Activated CD4-positive, alpha-beta memory T cell treated with anti-CD3 and anti-CD28 coated beads, Interleukin-2, amount 10 ng/mL, durations not matched to agents 7 days and 5 days (primary cell): ENCODE measurements around the gene MYO1D. TPM values are rescaled to one million over a fixed set of nuclear protein-coding genes. Genes with fewer than 3 reads are reported as not detected.

Experiments used
- CTCF ChIA-PET: fragments of 350-600 bp; sonication (Branson Sonifier 250); formaldehyde crosslinking; loops from one replicate; lab custom pipeline; 2021; ENCODE audit warnings: antibody characterized with exemption, inconsistent platforms; lab: Charles Lee
- POLR2A ChIA-PET: fragments of 350-600 bp; sonication (Branson Sonifier 250); formaldehyde crosslinking; loops from one replicate; lab custom pipeline; 2021; ENCODE audit warnings: antibody characterized with exemption; lab: Charles Lee
- DNase-seq: peaks from one replicate; pipeline ENCODE4 v3.0.0-alpha.2; 2020
- H3K27ac Mint-ChIP-seq: one replicate; pipeline ENCODE4 v1.8.0; 2021; ENCODE audit warnings: mild to moderate bottlenecking, mixed read lengths
- H3K27me3 Mint-ChIP-seq: one replicate; pipeline ENCODE4 v1.8.0; 2021; ENCODE audit warnings: mixed read lengths
- H3K36me3 Mint-ChIP-seq: one replicate; pipeline ENCODE4 v1.8.0; 2021; ENCODE audit warnings: low read depth, mixed read lengths
- H3K4me1 Mint-ChIP-seq: one replicate; pipeline ENCODE4 v1.8.0; 2021; ENCODE audit warnings: mixed read lengths
- H3K4me3 Mint-ChIP-seq: one replicate; pipeline ENCODE4 v1.8.0; 2021; ENCODE audit warnings: mild to moderate bottlenecking, mixed read lengths
- H3K9me3 Mint-ChIP-seq: one replicate; pipeline ENCODE4 v1.8.0; 2021; ENCODE audit warnings: mixed read lengths
- total RNA-seq, 2 experiments: library from RNA; stranded (reverse); gene quantifications; one replicate each; pipeline ENCODE4 v1.2.3, GENCODE V29; 2021

MYO1D gene
- total RNA-seq, 2 experiments from 2014 or later = 8.3 to 11.1 TPM

- Mint-ChIP-seq H3K27ac (no peak overlapping the region), H3K4me1 (peaks cover 11% of the 10 kb centered on the region), H3K36me3 (no peaks in the 10 kb centered on the region), H3K9me3 (no peaks in the 10 kb centered on the region), H3K27me3 (no peaks in the 10 kb centered on the region), H3K4me3 (no peak overlapping the region)
- DNase-seq = no peak
- POLR2A ChIA-PET = no interaction called here
- CTCF ChIA-PET = interaction anchor here (1.7 kb wide), 1 partner anchor 76 kb away, joined by 4 read pairs; the partner anchor contains the start of gene MYO1D
Observed at GRCh38 chr17:32801641-32802040, 75.3 kb downstream of the MYO1D start.

GRCh38 chr17:32801193-32801592 lies 75.7 kb downstream of the MYO1D start:
- H3K27me3 Mint-ChIP-seq = no peaks in the 10 kb centered on the region
- H3K9me3 Mint-ChIP-seq = no peaks in the 10 kb centered on the region
- no peak overlapping the region for H3K27ac Mint-ChIP-seq
- peaks cover 11% of the 10 kb centered on the region for H3K4me1 Mint-ChIP-seq
- no peak overlapping the region for H3K4me3 Mint-ChIP-seq
- CTCF ChIA-PET = interaction anchor here (1.7 kb wide), 1 partner anchor 76 kb away, joined by 4 read pairs; the partner anchor contains the start of gene MYO1D
- no peaks in the 10 kb centered on the region for H3K36me3 Mint-ChIP-seq
- POLR2A ChIA-PET = no interaction called here
- DNase-seq = no peak

DNA sequence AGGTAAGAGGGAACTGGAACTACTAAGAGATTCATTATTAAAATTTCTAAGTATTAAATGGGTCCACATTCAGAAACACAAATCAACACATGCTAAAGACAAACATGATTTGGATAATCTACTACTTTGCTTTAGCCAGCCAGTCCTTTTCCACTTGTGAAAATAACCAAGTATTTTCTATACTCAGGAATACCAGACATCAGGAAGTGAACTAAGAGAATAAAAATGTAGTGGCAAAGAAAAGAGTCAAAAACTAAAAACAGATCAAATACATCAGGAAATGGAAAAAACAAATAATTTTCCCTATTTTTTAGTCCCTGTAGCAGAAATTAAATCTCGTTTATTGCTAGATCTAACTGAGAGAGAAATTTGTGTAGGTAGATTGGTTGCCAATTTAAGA lies 78.0 kb downstream of the MYO1D start:
- Mint-ChIP-seq H3K4me3 (no peak overlapping the region), H3K4me1 (no peaks in the 10 kb centered on the region), H3K36me3 (no peaks in the 10 kb centered on the region), H3K9me3 (no peaks in the 10 kb centered on the region), H3K27ac (no peak overlapping the region), H3K27me3 (no peaks in the 10 kb centered on the region)
- CTCF ChIA-PET = interaction anchor here (1.2 kb wide), 1 partner anchor 16 kb away, joined by 5 read pairs; no protein-coding TSS in a partner anchor
- no peak for DNase-seq
- POLR2A ChIA-PET = no interaction called here

- Mint-ChIP-seq H3K27ac (no peak overlapping the region), H3K27me3 (no peaks in the 10 kb centered on the region), H3K4me3 (no peak overlapping the region), H3K9me3 (no peaks in the 10 kb centered on the region), H3K4me1 (peaks cover 3% of the 10 kb centered on the region), H3K36me3 (no peaks in the 10 kb centered on the region)
- no peak for DNase-seq
- CTCF ChIA-PET = interaction anchor here (1.3 to 2.0 kb wide), 2 partner anchors 12 to 140 kb away, joined by 5 to 7 read pairs; no protein-coding TSS in a partner anchor
- POLR2A ChIA-PET = interaction anchor here (0.8 to 1.5 kb wide), 2 partner anchors 10 to 14 kb away, joined by 3 to 4 read pairs; no protein-coding TSS in a partner anchor
Observed at GRCh38 chr17:32795339-32795979, 81.5 kb downstream of the MYO1D start.

GRCh38 chr17:32794533-32795246 lies 82.2 kb downstream of the MYO1D start:
- Mint-ChIP-seq H3K9me3 (no peaks in the 10 kb centered on the region), H3K36me3 (no peaks in the 10 kb centered on the region), H3K27ac (no peak overlapping the region), H3K27me3 (no peaks in the 10 kb centered on the region), H3K4me3 (no peak overlapping the region), H3K4me1 (peaks cover 3% of the 10 kb centered on the region)
- ChIA-PET CTCF (interaction anchor here (1.1 to 2.0 kb wide), 3 partner anchors 12 to 141 kb away, joined by 3 to 7 read pairs (median 5); no protein-coding TSS in a partner anchor), POLR2A (interaction anchor here (0.5 to 0.8 kb wide), 2 partner anchors 15 to 142 kb away, joined by 3 to 4 read pairs; no protein-coding TSS in a partner anchor)
- no peak for DNase-seq

DNA sequence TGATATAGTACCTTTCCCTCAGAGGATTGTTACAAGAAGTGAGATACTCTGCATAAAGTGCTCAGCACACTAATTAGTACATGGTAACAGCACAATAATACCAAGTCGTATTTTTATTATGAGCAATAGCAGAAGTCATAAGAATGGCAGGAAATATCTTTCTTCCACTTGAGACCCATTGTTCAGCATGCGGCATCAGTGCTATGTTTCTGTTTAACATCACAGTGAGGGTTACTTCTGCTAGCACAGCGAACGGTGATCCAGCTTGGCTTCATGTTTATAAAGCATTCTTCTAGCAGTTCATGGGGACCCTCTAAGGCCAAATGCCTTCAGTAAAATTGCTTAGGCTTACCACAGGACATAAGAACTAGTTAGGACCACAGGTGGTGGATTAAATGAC lies 83.1 kb downstream of the MYO1D start:
- ChIA-PET POLR2A (interaction anchor here (1.3 kb wide), 1 partner anchor 82 kb away, joined by 3 read pairs; no protein-coding TSS in a partner anchor), CTCF (interaction anchor here (1.1 kb wide), 1 partner anchor 82 kb away, joined by 3 read pairs; no protein-coding TSS in a partner anchor)
- Mint-ChIP-seq H3K27me3 (no peaks in the 10 kb centered on the region), H3K27ac (no peak overlapping the region), H3K4me1 (peaks cover 3% of the 10 kb centered on the region), H3K36me3 (no peaks in the 10 kb centered on the region), H3K9me3 (no peaks in the 10 kb centered on the region), H3K4me3 (no peak overlapping the region)
- DNase-seq = no peak

GRCh38 chr17:32792207-32792606 lies 84.7 kb downstream of the MYO1D start:
- ChIA-PET POLR2A (no interaction called here), CTCF (interaction anchor here (1.2 to 1.6 kb wide), 2 partner anchors 8 to 85 kb away, joined by 6 read pairs; partner anchors contain the start of gene MYO1D)
- no peak overlapping the region for H3K4me3 Mint-ChIP-seq
- peaks cover 3% of the 10 kb centered on the region for H3K27me3 Mint-ChIP-seq
- H3K36me3 Mint-ChIP-seq = no peaks in the 10 kb centered on the region
- H3K9me3 Mint-ChIP-seq = no peaks in the 10 kb centered on the region
- H3K4me1 Mint-ChIP-seq = peaks cover 3% of the 10 kb centered on the region
- H3K27ac Mint-ChIP-seq = no peak overlapping the region
- DNase-seq = no peak

- Mint-ChIP-seq H3K36me3 (no peaks in the 10 kb centered on the region), H3K4me1 (no peaks in the 10 kb centered on the region), H3K27me3 (peaks cover 3% of the 10 kb centered on the region), H3K27ac (no peak overlapping the region), H3K4me3 (no peak overlapping the region), H3K9me3 (no peaks in the 10 kb centered on the region)
- no peak for DNase-seq
- POLR2A ChIA-PET = interaction anchor here (1.0 kb wide), 1 partner anchor 85 kb away, joined by 3 read pairs; no protein-coding TSS in a partner anchor
- CTCF ChIA-PET = no interaction called here
Observed at GRCh38 chr17:32786169-32786568, 90.8 kb downstream of the MYO1D start.

- Mint-ChIP-seq H3K27me3 (peaks cover 3% of the 10 kb centered on the region), H3K4me1 (no peaks in the 10 kb centered on the region), H3K4me3 (no peak overlapping the region), H3K9me3 (no peaks in the 10 kb centered on the region), H3K27ac (no peak overlapping the region), H3K36me3 (no peaks in the 10 kb centered on the region)
- CTCF ChIA-PET = interaction anchor here (1.0 to 4.4 kb wide), 9 partner anchors 8 to 214 kb away, joined by 3 to 79 read pairs (median 6); partner anchors contain the start of genes MYO1D and TMEM98
- DNase-seq = no peak
- POLR2A ChIA-PET = interaction anchor here (1.5 kb wide), 1 partner anchor 93 kb away, joined by 5 read pairs; the partner anchor contains the start of gene MYO1D
Observed at GRCh38 chr17:32784113-32784512, 92.8 kb downstream of the MYO1D start.

- Mint-ChIP-seq H3K4me3 (no peak overlapping the region), H3K27ac (no peak overlapping the region), H3K27me3 (peaks cover 3% of the 10 kb centered on the region), H3K36me3 (no peaks in the 10 kb centered on the region), H3K9me3 (no peaks in the 10 kb centered on the region), H3K4me1 (no peaks in the 10 kb centered on the region)
- DNase-seq = no peak
- CTCF ChIA-PET = interaction anchor here (0.6 to 4.4 kb wide), 27 partner anchors 9 to 339 kb away, joined by 3 to 79 read pairs (median 4); partner anchors contain the start of genes MYO1D, PSMD11 and TMEM98
- POLR2A ChIA-PET = interaction anchor here (1.5 kb wide), 1 partner anchor 94 kb away, joined by 5 read pairs; the partner anchor contains the start of gene MYO1D
Observed at GRCh38 chr17:32783602-32784001, 93.3 kb downstream of the MYO1D start.

- no peaks in the 10 kb centered on the region for H3K27me3 Mint-ChIP-seq
- H3K4me1 Mint-ChIP-seq = no peaks in the 10 kb centered on the region
- no peak overlapping the region for H3K27ac Mint-ChIP-seq
- DNase-seq = no peak
- H3K36me3 Mint-ChIP-seq = no peaks in the 10 kb centered on the region
- ChIA-PET CTCF (interaction anchor here (1.1 to 4.4 kb wide), 5 partner anchors 8 to 293 kb away, joined by 3 to 79 read pairs (median 5); partner anchors contain the start of gene MYO1D), POLR2A (interaction anchor here (1.2 kb wide), 1 partner anchor 16 kb away, joined by 3 read pairs; no protein-coding TSS in a partner anchor)
- no peak overlapping the region for H3K4me3 Mint-ChIP-seq
- no peaks in the 10 kb centered on the region for H3K9me3 Mint-ChIP-seq
Observed at GRCh38 chr17:32780721-32781120, 96.2 kb downstream of the MYO1D start.

DNA sequence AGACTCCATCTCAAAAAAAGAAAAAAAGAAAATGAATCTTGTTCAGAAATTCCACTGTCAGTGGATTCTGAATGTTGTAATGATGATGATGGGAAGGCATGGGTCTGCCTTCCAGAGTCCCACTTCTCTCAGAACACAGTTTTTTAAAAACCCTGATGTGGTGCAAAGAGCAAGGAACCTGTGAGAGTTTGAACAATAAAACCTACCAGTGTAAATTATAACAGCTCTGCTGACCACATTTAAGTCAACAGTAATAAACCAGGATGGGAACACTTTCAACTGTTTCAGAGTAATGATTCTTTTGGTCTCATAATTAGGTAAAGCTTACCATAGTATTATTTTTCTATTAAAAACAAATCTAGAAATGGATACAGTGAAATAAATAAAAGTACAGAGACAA lies 99.0 kb downstream of the MYO1D start:
- POLR2A ChIA-PET = no interaction called here
- DNase-seq = no peak
- Mint-ChIP-seq H3K36me3 (no peaks in the 10 kb centered on the region), H3K4me3 (no peak overlapping the region), H3K9me3 (no peaks in the 10 kb centered on the region), H3K27me3 (no peaks in the 10 kb centered on the region), H3K27ac (no peak overlapping the region), H3K4me1 (no peaks in the 10 kb centered on the region)
- CTCF ChIA-PET = interaction anchor here (1.7 to 1.8 kb wide), 2 partner anchors 159 to 164 kb away, joined by 4 to 5 read pairs; no protein-coding TSS in a partner anchor
